Retinal pigment epithelial cell (primary cell): ENCODE data around the gene TRAPPC12.

Experiments
- DNase-seq: peaks from one replicate; pipeline ENCODE4 v3.0.0-alpha.2; 2010; ENCODE audit warnings: low read depth
- H3K4me3 ChIP-seq: 2 replicates; pipeline ENCODE4 v1.5.1; 2011; ENCODE audit warnings: mild to moderate bottlenecking, low read length, control low read depth, moderate library complexity
- CTCF ChIP-seq: conservative IDR thresholded peaks from 2 replicates; pipeline ENCODE4 v1.5.1; 2011; ENCODE audit warnings: low read depth, low read length, control low read depth, inconsistent platforms

Gene TRAPPC12

GRCh38 chr2:3387011-3387410 is 7.5 kb downstream of the TRAPPC12 start:
- no peak for DNase-seq
- no peak for TF ChIP-seq CTCF
- no peak overlapping the region for H3K4me3 ChIP-seq

GRCh38 chr2:3387644-3388411 is 8.3 kb downstream of the TRAPPC12 start:
- DNase-seq: no peak
- TF ChIP-seq CTCF: no peak
- H3K4me3 ChIP-seq: no peak overlapping the region

GRCh38 chr2:3388412-3388738 is 8.9 kb downstream of the TRAPPC12 start:
- TF ChIP-seq CTCF: no peak
- DNase-seq: no peak
- H3K4me3 ChIP-seq: no peak overlapping the region

- TF ChIP-seq CTCF: no peak
Measured at GRCh38 chr2:3389193-3389592, 9.7 kb downstream of the TRAPPC12 start.

GRCh38 chr2:3390041-3390440 is 10.5 kb downstream of the TRAPPC12 start:
- no peak for DNase-seq
- no peak for TF ChIP-seq CTCF

More at GRCh38 chr2:3389193-3389592, 9.7 kb downstream of the TRAPPC12 start:
- no peak for DNase-seq
- no peak overlapping the region for H3K4me3 ChIP-seq

GRCh38 chr2:3392216-3392615 is 12.7 kb downstream of the TRAPPC12 start:
- no peak overlapping the region for H3K4me3 ChIP-seq
- no peak for TF ChIP-seq CTCF
- DNase-seq: no peak

More at GRCh38 chr2:3390041-3390440, 10.5 kb downstream of the TRAPPC12 start:
- H3K4me3 ChIP-seq: no peak overlapping the region

GRCh38 chr2:3396920-3397559 is 17.5 kb downstream of the TRAPPC12 start:
- no peak for TF ChIP-seq CTCF
- no peak for DNase-seq

More at GRCh38 chr2:3396920-3397559, 17.5 kb downstream of the TRAPPC12 start:
- no peak overlapping the region for H3K4me3 ChIP-seq
